ENCODE results near the gene ZNF146.
"Not testable (repeated sequence)": the region's sequence is repeated elsewhere in the genome, so short reads cannot be mapped to it uniquely, and the experiment has no call there.

The ZNF146 gene

DNA sequence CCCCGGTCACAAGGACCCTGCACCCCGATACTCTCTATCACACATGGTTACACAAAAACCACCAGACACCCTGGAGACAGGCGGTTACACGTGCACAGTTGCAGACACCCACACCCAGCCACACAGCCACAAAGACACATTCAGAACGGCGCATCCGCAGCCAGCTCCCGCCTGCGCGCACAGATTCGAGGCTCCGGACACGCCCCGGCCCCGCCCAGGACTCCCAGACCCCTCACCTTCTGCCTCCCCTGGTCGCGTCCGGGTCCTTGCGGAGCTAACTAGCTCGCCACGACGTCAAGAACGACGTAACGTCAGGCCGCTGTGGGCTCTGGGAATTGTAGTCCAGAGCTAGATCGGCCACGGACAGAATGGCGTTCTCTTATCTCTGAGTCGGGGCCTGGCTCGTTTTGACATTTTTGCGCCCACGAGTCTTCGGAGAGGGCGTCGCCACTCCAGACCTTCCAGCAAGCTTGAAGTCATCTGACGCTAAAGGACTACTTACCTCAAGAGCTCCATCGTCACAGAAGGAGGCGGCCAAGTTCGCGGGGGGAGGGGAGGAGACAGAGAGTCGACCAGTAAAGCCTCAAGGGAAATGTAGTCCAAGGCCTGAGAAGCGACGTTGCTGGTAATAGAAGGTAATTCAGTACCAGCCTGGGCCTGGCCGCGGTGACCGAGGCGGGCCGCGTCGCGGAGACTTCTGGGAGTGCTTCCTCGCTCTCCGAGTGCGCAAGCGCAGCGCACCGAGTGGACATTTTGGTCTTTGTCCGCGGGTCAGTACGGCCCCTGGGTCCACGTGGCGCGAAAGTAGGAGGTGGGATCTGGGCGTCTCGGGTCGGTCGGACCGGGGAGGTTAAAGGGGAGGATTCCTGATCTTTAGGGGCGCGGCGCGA, at the start of gene ZNF146, which contains the start of gene ZNF565:
Gene ZNF146, plus strand, starts transcription at position 721 of the 890 bp plus-strand sequence. CDS start 21,335 bp downstream, outside the sequence.
Gene ZNF565, minus strand, starts transcription at position 280 of the 890 bp plus-strand sequence. CDS start 12,680 bp downstream, outside the sequence.
- TF ChIP-seq, protein P1, sequence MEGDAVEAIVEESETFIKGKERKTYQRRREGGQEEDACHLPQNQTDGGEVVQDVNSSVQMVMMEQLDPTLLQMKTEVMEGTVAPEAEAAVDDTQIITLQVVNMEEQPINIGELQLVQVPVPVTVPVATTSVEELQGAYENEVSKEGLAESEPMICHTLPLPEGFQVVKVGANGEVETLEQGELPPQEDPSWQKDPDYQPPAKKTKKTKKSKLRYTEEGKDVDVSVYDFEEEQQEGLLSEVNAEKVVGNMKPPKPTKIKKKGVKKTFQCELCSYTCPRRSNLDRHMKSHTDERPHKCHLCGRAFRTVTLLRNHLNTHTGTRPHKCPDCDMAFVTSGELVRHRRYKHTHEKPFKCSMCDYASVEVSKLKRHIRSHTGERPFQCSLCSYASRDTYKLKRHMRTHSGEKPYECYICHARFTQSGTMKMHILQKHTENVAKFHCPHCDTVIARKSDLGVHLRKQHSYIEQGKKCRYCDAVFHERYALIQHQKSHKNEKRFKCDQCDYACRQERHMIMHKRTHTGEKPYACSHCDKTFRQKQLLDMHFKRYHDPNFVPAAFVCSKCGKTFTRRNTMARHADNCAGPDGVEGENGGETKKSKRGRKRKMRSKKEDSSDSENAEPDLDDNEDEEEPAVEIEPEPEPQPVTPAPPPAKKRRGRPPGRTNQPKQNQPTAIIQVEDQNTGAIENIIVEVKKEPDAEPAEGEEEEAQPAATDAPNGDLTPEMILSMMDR (IDR thresholded peaks at IDR 0.05; ENCODE audit: insufficient read depth, low read depth, low read length, missing control alignments) = no peak
- H3K4me3 ChIP-seq (ENCODE audit: low read length) = peak within 1 kb of the TSS; percentile 89
- DNase-seq (ENCODE audit: low read depth) = peak; percentile 98

DNA sequence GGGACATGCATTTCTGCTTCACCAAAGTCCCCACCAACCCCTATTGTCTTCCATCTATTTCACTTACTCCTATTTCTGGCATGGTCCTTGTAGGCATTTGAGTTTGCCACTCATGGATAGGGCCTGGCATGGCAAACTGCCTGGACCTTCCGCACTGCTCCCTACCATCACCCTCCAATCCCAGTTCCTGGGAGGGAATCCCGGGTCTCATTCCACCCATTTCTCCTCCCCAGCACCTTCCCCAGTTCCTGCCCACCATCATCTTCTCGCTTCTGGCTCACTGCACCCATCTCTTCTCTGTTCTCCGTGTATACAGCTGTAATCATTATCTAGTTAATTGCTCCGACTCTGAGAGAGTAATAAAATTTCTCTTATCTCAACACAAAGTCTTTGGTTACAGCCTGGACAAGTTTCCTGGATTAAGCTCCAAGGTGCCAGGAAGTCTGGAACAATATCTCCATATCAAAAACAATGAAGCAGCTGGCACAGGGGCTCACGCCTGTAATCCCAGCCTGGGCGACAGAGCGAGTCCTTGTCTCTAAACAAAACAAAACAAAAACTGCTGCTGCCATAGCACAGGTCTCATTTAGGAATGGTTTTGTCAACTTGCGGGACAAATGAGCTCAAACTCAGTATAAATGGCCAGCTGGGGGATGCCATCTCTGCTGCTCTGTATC, 45.7 kb upstream of the ZNF146 start:
- TF ChIP-seq, protein P1 (IDR thresholded peaks at IDR 0.05; ENCODE audit: insufficient read depth, low read depth, low read length, missing control alignments) = no peak
- DNase-seq (ENCODE audit: low read depth) = no peak
- no peak overlapping the region for H3K4me3 ChIP-seq (ENCODE audit: low read length)

DNA sequence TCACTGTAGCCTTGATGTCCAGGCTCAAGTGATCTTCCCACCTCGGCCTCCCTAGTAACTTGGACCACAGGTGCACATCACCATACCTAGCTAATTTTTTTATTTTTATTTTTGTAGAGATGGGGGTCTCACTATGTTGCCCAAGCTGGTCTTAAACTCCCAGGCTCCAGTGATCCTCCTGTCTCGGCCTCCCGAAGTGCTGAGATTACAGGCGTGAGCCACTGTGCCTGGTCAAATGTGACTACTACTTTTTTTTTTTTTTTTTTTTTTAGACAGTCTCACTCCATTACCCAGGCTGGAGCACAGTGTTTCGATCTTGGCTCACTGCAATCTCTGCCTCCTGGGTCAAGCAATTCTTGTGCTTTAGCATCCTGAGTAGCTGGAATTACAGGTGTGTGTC, 42.1 kb upstream of the ZNF146 start:
- no peak for DNase-seq (ENCODE audit: low read depth)
- TF ChIP-seq, protein P1 (IDR thresholded peaks at IDR 0.05; ENCODE audit: insufficient read depth, low read depth, low read length, missing control alignments) = no peak
- no peak overlapping the region for H3K4me3 ChIP-seq (ENCODE audit: low read length)

DNA sequence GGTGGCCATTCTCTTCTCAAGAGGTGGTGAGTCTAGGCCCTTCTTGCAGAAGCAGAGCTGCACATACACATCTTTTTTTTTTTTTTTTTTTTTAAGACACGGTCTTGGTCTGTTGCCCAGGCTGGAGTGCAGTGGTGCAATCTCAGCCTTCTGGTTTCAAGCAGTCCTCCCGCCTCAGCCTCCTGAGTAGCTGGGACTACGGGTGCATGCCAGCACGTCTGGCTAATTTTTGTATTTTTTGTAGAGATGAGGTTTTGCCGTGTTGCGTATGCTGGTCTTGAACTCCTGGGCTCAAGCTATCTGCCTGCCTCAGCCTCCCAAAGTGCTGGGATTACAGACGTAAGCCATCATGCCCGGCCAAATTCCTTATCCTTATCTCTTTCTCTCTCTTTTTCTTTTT, 41.1 kb upstream of the ZNF146 start:
- not testable (repeated sequence) for H3K4me3 ChIP-seq (ENCODE audit: low read length)

DNA sequence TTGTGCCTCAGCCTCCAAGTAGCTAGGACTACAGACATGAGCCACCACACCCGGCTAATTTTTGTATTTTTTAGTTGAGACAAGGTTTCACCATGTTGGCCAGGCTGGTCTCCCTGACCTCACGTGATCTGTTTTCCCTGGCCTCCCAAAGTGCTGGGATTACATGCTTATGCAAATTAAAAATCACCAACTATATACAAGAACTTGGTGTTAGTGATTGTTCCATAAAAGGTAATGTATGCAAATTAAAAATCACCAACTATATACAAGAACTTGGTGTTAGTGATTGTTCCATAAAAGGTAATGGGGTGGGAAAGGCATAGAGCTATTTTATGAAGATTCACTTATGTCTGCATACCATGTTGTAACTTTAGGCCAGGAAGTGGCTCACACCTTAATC, 35.8 kb upstream of the ZNF146 start:
- H3K4me3 ChIP-seq (ENCODE audit: low read length); DNase-seq (ENCODE audit: low read depth): not testable (repeated sequence)

More for the DNA sequence above, 41.1 kb upstream of the ZNF146 start:
- not testable (repeated sequence) for DNase-seq (ENCODE audit: low read depth)

DNA sequence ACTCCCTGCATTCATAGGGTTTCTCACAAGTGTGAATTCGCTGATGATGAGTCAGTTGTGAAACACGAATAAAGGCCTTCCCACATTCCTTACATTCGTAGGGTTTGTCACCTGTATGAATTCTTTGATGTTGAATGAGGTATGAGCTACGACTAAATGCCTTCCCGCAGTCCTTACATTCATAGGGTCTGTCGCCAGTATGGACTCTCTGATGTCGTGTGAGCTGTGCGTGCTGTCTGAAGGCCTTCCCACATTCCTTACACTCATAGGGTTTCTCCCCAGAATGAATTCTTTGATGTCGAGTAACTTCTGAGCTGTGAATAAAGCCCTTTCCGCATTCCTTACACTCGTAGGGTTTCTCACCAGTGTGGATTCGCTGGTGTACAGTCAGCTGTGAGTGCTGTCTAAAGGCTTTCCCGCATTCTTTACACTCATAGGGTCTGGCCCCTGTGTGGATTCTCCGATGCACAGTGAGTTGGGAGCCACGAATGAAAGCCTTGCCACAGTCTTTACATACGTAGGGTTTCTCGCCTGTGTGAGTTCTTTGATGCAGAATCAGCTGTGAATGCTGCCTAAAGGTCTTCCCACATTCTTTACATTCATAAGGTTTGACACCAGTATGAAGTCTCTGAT, 32.2 kb upstream of the ZNF146 start:
- H3K4me3 ChIP-seq (ENCODE audit: low read length) = no peak overlapping the region
- TF ChIP-seq, protein P1 (IDR thresholded peaks at IDR 0.05; ENCODE audit: insufficient read depth, low read depth, low read length, missing control alignments) = no peak
- DNase-seq (ENCODE audit: low read depth) = peak; percentile 56

DNA sequence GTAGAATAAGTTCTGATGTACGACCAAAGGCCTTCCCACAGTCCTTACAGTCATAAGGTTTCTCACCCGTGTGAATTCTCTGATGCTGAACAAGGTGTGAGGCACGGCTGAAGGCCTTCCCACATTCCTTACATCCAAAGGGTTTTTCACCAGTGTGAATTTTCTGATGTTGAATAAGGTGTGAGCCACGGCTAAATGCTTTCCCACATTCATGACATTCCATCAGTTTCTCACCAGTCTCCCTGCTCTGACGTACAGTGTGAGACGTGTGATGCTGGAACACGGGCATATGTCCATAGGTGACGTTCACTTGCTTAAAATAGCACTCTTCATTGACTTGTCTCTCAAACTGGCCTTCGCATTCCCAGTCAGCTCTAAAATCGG, 31.7 kb upstream of the ZNF146 start:
- TF ChIP-seq, protein P1 (IDR thresholded peaks at IDR 0.05; ENCODE audit: insufficient read depth, low read depth, low read length, missing control alignments) = no peak
- H3K4me3 ChIP-seq (ENCODE audit: low read length) = no peak overlapping the region
- DNase-seq (ENCODE audit: low read depth) = no peak

DNA sequence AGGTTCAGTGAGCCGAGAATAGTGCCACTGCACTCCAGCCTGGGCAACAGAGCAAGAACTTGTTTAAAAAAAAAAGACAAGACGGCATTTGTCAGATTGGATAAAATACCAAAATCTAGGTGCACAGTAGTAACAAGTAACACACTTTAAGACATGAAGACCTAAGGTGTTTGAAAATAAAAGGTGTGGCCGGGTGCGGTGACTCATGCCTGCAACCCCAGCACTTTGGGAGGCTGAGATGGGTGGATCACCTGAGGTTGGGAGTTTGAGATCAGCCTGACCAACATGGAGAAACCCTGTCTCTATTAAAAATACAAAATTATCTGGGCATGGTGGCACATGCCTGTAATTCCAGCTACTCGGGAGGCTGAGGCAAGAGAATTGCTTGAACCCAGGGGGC, 28.2 kb upstream of the ZNF146 start:
- DNase-seq (ENCODE audit: low read depth) = peak; percentile 31
- H3K4me3 ChIP-seq (ENCODE audit: low read length) = not testable (repeated sequence)

All from epithelial cell of esophagus (primary cell).